Measurements from ENCODE around the gene ATG13. TPM values are rescaled to one million over a fixed set of nuclear protein-coding genes. Genes with fewer than 3 reads are reported as not detected.

The ATG13 gene
- total RNA-seq, 2 donors from 2014 or later: 110 to 129 TPM

DNA sequence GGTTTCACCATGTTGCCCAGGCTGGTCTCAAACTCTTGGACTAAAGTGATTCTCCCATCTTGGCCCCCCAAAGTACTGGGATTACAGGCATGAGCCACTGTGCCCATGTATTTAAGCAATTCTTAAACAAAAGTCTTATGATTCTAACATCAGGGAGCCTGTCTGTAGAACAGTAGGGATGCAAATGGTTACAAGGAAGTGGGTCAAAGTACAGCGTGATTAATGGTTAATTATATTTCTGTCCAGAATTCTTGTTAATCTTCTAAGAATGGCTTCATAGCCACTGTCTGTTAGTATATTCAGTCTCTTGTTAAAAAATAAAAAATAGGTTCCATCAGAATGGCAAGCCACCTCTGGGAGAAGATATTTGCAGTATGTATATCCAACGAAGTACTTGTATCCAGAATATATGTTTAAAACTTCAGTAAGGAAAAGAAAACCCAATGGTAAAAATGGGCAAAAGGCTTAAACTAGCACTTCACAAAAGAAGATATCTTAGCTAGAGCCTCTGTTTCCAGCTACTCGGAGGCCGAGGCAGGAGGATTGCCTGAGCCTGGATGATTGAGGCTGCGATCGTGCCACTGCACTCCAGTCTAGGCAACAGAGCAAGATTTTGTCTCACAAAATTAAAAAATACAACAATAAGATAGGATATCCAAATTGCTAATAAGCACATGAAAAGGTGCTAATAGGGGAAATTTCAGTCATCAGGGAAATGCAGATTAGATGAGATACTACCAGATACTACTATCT is 22.9 kb downstream of the ATG13 start:
- Mint-ChIP-seq H3K27me3 (no peaks in the 10 kb centered on the region), H3K36me3 (ENCODE audit: low read depth) (peaks cover 8% of the 10 kb centered on the region), H3K4me1 (peaks cover 17% of the 10 kb centered on the region), H3K4me3 (no peak overlapping the region), H3K27ac (no peak overlapping the region)
- no peak for DNase-seq
- no peak for ATAC-seq
- no peaks in the 10 kb centered on the region for H3K9me3 ChIP-seq (ENCODE audit: control insufficient read depth, low read length, poor library complexity, severe bottlenecking)

GRCh38 chr11:46641639-46642038 is 24.3 kb downstream of the ATG13 start:
- no peak overlapping the region for H3K4me3 Mint-ChIP-seq
- peaks cover 8% of the 10 kb centered on the region for H3K36me3 Mint-ChIP-seq (ENCODE audit: low read depth)
- peak overlapping the region; percentile 49 for H3K27ac Mint-ChIP-seq
- peaks cover 14% of the 10 kb centered on the region for H3K4me1 Mint-ChIP-seq
- ATAC-seq: no peak
- no peaks in the 10 kb centered on the region for H3K27me3 Mint-ChIP-seq
- no peak for DNase-seq
- no peaks in the 10 kb centered on the region for H3K9me3 ChIP-seq (ENCODE audit: control insufficient read depth, low read length, poor library complexity, severe bottlenecking)

DNA sequence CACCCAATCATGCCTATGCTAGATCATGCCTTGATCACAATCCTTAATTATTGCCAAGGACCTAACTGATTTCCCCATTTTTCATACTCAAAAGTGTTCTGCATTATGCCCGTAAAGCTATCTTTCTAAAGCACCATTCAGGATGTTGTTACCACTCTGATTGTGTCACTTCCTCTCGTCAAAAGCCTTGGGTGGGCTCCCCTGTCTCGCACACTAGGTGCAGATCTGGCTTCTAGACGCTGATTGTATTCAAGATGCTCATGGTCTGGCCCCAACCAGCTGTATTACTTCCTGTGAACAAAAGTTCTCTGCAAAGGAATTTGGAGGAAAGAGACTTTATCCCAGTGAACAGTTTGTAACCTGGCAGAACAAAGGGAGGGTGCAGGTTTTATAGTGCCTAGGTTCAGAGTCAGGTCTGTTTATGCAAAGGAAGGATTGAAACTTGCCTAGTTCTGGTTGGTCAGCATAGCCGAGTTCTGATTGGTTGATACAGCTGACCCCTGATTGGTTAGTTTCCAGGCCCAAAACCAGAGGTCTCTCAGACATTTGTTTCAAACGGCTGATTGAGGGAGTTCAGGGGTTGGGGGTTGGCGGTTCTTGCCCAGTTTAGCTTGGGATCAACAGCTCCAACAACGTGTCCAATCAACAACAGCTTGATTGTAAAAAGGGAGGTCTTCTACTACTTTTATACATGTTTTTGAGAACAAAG is 25.4 kb downstream of the ATG13 start:
- Mint-ChIP-seq H3K27ac (peak overlapping the region; percentile 65), H3K4me1 (peaks cover 14% of the 10 kb centered on the region), H3K4me3 (no peak overlapping the region), H3K36me3 (ENCODE audit: low read depth) (peaks cover 8% of the 10 kb centered on the region), H3K27me3 (no peaks in the 10 kb centered on the region)
- DNase-seq: no peak
- no peaks in the 10 kb centered on the region for H3K9me3 ChIP-seq (ENCODE audit: control insufficient read depth, low read length, poor library complexity, severe bottlenecking)
- ATAC-seq: no peak

DNA sequence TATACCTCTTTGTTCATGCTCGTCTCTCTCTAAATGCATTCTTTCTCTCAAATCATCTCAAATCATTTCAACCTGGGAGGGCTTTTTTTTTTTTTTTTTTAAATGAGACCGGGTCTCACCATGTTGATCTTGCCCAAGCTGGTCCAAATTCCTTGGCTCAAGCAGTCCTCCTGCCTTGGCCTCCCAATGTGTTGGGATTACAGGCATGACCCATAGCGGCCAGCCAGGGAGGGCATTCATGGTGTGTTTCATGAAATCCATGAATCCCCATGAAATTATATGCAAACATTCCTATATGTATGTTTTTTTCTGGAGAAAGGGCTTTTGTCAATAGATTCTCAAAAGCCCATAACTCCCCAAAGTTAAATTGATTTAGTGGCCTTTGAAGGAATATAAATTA is 26.2 kb downstream of the ATG13 start:
- peaks cover 6% of the 10 kb centered on the region for H3K36me3 Mint-ChIP-seq (ENCODE audit: low read depth)
- no peak for ATAC-seq
- no peak for DNase-seq

DNA sequence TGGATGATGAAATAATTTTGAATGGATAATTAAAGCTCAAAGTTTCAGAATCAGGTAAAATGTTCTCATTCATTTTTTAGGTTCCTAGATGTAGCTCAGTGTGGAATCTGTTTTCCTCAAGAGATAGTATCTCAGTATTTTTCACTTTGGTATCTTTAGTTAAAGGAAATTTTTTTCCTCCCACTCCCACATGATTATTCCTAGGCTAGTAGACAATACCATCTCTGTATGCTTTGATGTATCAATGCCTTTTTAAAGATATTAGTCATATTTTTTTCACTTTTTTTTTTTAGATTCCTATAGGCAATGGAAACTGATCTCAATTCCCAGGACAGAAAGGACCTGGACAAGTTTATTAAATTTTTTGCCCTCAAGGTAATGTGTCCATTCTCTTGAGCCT is 26.6 kb downstream of the ATG13 start:
- ATAC-seq (no peak), DNase-seq (no peak)
- peaks cover 5% of the 10 kb centered on the region for H3K36me3 Mint-ChIP-seq (ENCODE audit: low read depth)
- no peaks in the 10 kb centered on the region for H3K27me3 Mint-ChIP-seq
- H3K4me1 Mint-ChIP-seq: peaks cover 12% of the 10 kb centered on the region
- peak overlapping the region; percentile 65 for H3K27ac Mint-ChIP-seq
- no peak overlapping the region for H3K4me3 Mint-ChIP-seq
- H3K9me3 ChIP-seq (ENCODE audit: control insufficient read depth, low read length, poor library complexity, severe bottlenecking): no peaks in the 10 kb centered on the region

More for the DNA sequence above, 26.2 kb downstream of the ATG13 start:
- H3K4me1 Mint-ChIP-seq: peaks cover 12% of the 10 kb centered on the region
- no peak overlapping the region for H3K4me3 Mint-ChIP-seq
- no peaks in the 10 kb centered on the region for H3K27me3 Mint-ChIP-seq
- no peaks in the 10 kb centered on the region for H3K9me3 ChIP-seq (ENCODE audit: control insufficient read depth, low read length, poor library complexity, severe bottlenecking)
- H3K27ac Mint-ChIP-seq: peak overlapping the region; percentile 65

GRCh38 chr11:46649180-46649738 is 31.9 kb downstream of the ATG13 start:
- peaks cover 3% of the 10 kb centered on the region for H3K4me1 Mint-ChIP-seq
- no peaks in the 10 kb centered on the region for H3K27me3 Mint-ChIP-seq
- ATAC-seq (no peak), DNase-seq (no peak)
- no peaks in the 10 kb centered on the region for H3K9me3 ChIP-seq (ENCODE audit: control insufficient read depth, low read length, poor library complexity, severe bottlenecking)
- H3K36me3 Mint-ChIP-seq (ENCODE audit: low read depth): peaks cover 3% of the 10 kb centered on the region
- H3K27ac Mint-ChIP-seq: no peak overlapping the region
- no peak overlapping the region for H3K4me3 Mint-ChIP-seq

DNA sequence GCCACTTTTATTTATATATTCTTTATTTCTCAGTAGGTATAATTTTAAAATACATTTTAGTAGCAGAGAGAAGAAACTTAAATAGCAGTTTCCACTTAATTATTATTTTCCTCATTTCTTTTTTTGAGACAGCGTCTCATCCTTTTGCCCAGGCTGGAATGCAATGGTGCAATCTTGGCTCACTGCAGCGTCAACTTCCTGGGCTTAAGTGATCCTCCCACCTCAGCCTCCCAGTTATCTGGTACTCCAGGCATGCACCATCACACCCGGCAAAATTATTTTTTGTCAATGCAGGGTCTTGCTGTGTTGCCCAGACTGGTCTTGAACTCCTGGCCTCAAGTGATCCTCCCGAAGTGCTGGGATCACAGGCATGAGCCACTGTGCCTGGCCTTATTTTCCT is 38.3 kb downstream of the ATG13 start:
- ATAC-seq: no peak
- H3K4me3 Mint-ChIP-seq: no peak overlapping the region
- peaks cover 3% of the 10 kb centered on the region for H3K4me1 Mint-ChIP-seq
- no peaks in the 10 kb centered on the region for H3K9me3 ChIP-seq (ENCODE audit: control insufficient read depth, low read length, poor library complexity, severe bottlenecking)
- peak overlapping the region; percentile 16 for H3K27ac Mint-ChIP-seq
- H3K36me3 Mint-ChIP-seq (ENCODE audit: low read depth): peaks cover 5% of the 10 kb centered on the region
- no peak for DNase-seq
- H3K27me3 Mint-ChIP-seq: no peaks in the 10 kb centered on the region

GRCh38 chr11:46657186-46657585 is 39.8 kb downstream of the ATG13 start:
- H3K4me1 Mint-ChIP-seq: no peaks in the 10 kb centered on the region
- ATAC-seq (no peak), DNase-seq (no peak)
- H3K9me3 ChIP-seq (ENCODE audit: control insufficient read depth, low read length, poor library complexity, severe bottlenecking): no peaks in the 10 kb centered on the region
- H3K4me3 Mint-ChIP-seq: no peak overlapping the region
- no peaks in the 10 kb centered on the region for H3K27me3 Mint-ChIP-seq
- H3K27ac Mint-ChIP-seq: peak overlapping the region; percentile 57
- H3K36me3 Mint-ChIP-seq (ENCODE audit: low read depth): peaks cover 2% of the 10 kb centered on the region

GRCh38 chr11:46658259-46658658 is 40.9 kb downstream of the ATG13 start:
- H3K27ac Mint-ChIP-seq: peak overlapping the region; percentile 57
- H3K36me3 Mint-ChIP-seq (ENCODE audit: low read depth): peaks cover 2% of the 10 kb centered on the region
- no peaks in the 10 kb centered on the region for H3K27me3 Mint-ChIP-seq
- no peak for ATAC-seq
- no peak overlapping the region for H3K4me3 Mint-ChIP-seq
- DNase-seq: no peak
- H3K4me1 Mint-ChIP-seq: no peaks in the 10 kb centered on the region
- H3K9me3 ChIP-seq (ENCODE audit: control insufficient read depth, low read length, poor library complexity, severe bottlenecking): no peaks in the 10 kb centered on the region

- DNase-seq: no peak
- Mint-ChIP-seq H3K4me3 (peak overlapping the region; percentile 77), H3K4me1 (no peaks in the 10 kb centered on the region), H3K36me3 (ENCODE audit: low read depth) (peaks cover 7% of the 10 kb centered on the region), H3K27me3 (no peaks in the 10 kb centered on the region), H3K27ac (peak overlapping the region; percentile 51)
- no peak for ATAC-seq
- no peaks in the 10 kb centered on the region for H3K9me3 ChIP-seq (ENCODE audit: control insufficient read depth, low read length, poor library complexity, severe bottlenecking)
These were observed 42.6 kb downstream of the ATG13 start for GRCh38 chr11:46659908-46660307.

DNA sequence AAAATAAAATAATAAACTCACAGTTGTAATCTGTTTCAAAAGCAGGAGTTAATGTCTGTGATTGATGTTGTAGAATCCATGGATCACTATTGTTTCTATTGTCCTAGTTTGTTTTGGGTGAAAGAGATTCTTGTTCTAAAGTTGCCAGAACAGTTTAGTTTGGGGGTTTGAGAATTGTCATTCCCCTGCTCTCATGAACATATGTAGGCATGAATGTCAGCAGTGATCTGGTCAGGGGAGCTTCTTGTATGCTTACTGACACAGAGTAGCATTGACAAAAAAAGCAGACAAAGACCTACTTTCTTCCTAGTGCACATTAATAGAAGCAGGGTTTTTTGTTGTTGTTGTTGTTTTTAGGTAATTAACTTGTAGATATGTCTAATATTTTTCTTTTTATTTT is 44.5 kb downstream of the ATG13 start:
- no peak for DNase-seq
- H3K4me1 Mint-ChIP-seq: no peaks in the 10 kb centered on the region
- H3K4me3 Mint-ChIP-seq: no peak overlapping the region
- peaks cover 7% of the 10 kb centered on the region for H3K36me3 Mint-ChIP-seq (ENCODE audit: low read depth)
- H3K27ac Mint-ChIP-seq: peak overlapping the region; percentile 34
- ATAC-seq: no peak
- H3K9me3 ChIP-seq (ENCODE audit: control insufficient read depth, low read length, poor library complexity, severe bottlenecking): no peaks in the 10 kb centered on the region
- no peaks in the 10 kb centered on the region for H3K27me3 Mint-ChIP-seq

GRCh38 chr11:46662366-46662765 is 45.0 kb downstream of the ATG13 start:
- H3K9me3 ChIP-seq (ENCODE audit: control insufficient read depth, low read length, poor library complexity, severe bottlenecking): no peaks in the 10 kb centered on the region
- no peaks in the 10 kb centered on the region for H3K4me1 Mint-ChIP-seq
- H3K27ac Mint-ChIP-seq: no peak overlapping the region
- no peak overlapping the region for H3K4me3 Mint-ChIP-seq
- no peak for DNase-seq
- peaks cover 7% of the 10 kb centered on the region for H3K36me3 Mint-ChIP-seq (ENCODE audit: low read depth)
- no peaks in the 10 kb centered on the region for H3K27me3 Mint-ChIP-seq
- ATAC-seq: no peak

GRCh38 chr11:46663277-46663940 is 46.1 kb downstream of the ATG13 start:
- no peak for ATAC-seq
- no peaks in the 10 kb centered on the region for H3K9me3 ChIP-seq (ENCODE audit: control insufficient read depth, low read length, poor library complexity, severe bottlenecking)
- Mint-ChIP-seq H3K27ac (peak overlapping the region; percentile 56), H3K36me3 (ENCODE audit: low read depth) (peaks cover 7% of the 10 kb centered on the region), H3K4me1 (no peaks in the 10 kb centered on the region), H3K4me3 (no peak overlapping the region), H3K27me3 (no peaks in the 10 kb centered on the region)
- no peak for DNase-seq

Measured in T-helper 17 cell (primary cell).